Peyer's patch (tissue), 4 donors: ENCODE results near the gene SLC1A1. TPM values are rescaled to one million over a fixed set of nuclear protein-coding genes. Genes with fewer than 3 reads are reported as not detected.

Experiments
- DNase-seq, 3 donors: peaks; one replicate each; pipeline ENCODE4 v3.0.0-alpha.2; 2017 to 2019
- H3K27ac ChIP-seq, 4 donors: fragments of 200-600 bp; sonication (generic); one replicate each; pipeline ENCODE4 v1.5.1; 2016 to 2019
- H3K27me3 ChIP-seq, 2 donors: fragments of 200-600 bp; sonication (generic); one replicate each; pipeline ENCODE4 v1.5.1; 2019
- H3K36me3 ChIP-seq, 3 donors: fragments of 200-600 bp; sonication (generic); one replicate each; pipeline ENCODE4 v1.5.1; 2016 to 2019
- H3K4me1 ChIP-seq, 4 donors: fragments of 200-600 bp; sonication (generic); one replicate each; pipeline ENCODE4 v1.5.1; 2016 to 2019
- H3K4me3 ChIP-seq, 4 donors: fragments of 200-600 bp; sonication (generic); 1 replicate in 3 of 4; 2 replicates in 1 of 4; pipeline ENCODE4 v1.5.1; 2016 to 2019; ENCODE audit warnings: mild to moderate bottlenecking in 1 of 4
- H3K9me3 ChIP-seq, 4 donors: fragments of 200-600 bp; sonication (generic); one replicate each; pipeline ENCODE4 v1.5.1; 2016 to 2019; ENCODE audit warnings: mild to moderate bottlenecking in 1 of 4
- POLR2A ChIP-seq, 2 donors: fragments of 450-650 bp; IDR thresholded peaks; one replicate each; pipeline ENCODE4 v1.5.1; 2017; ENCODE audit warnings: antibody characterized with exemption in 2 of 2, mild to moderate bottlenecking in 2 of 2, moderate library complexity in 2 of 2
- total RNA-seq, 4 donors: library from RNA; depleted of rRNA; stranded (reverse); fragments of >200 nt; gene quantifications; one replicate each; pipeline ENCODE4 v1.1.0, GENCODE V29; 2016
- TF ChIP-seq, protein P1 (sequence below), 6 experiments: fragments of 450-650 bp in 4 of 6; fragments of 200-600 bp in 2 of 6; sonication (generic) in 1 of 6; IDR thresholded peaks; one replicate each; pipeline ENCODE4 v1.5.1; 2017 to 2019; ENCODE audit warnings: antibody characterized with exemption in 6 of 6, mild to moderate bottlenecking in 3 of 6, moderate library complexity in 1 of 6

The SLC1A1 gene
- 100 to 1,000 TPM in 2 of 4 donors, 10 to 100 TPM in 1, 1 to 10 TPM in 1; 5.0 to 357 (median 145) TPM for total RNA-seq

DNA sequence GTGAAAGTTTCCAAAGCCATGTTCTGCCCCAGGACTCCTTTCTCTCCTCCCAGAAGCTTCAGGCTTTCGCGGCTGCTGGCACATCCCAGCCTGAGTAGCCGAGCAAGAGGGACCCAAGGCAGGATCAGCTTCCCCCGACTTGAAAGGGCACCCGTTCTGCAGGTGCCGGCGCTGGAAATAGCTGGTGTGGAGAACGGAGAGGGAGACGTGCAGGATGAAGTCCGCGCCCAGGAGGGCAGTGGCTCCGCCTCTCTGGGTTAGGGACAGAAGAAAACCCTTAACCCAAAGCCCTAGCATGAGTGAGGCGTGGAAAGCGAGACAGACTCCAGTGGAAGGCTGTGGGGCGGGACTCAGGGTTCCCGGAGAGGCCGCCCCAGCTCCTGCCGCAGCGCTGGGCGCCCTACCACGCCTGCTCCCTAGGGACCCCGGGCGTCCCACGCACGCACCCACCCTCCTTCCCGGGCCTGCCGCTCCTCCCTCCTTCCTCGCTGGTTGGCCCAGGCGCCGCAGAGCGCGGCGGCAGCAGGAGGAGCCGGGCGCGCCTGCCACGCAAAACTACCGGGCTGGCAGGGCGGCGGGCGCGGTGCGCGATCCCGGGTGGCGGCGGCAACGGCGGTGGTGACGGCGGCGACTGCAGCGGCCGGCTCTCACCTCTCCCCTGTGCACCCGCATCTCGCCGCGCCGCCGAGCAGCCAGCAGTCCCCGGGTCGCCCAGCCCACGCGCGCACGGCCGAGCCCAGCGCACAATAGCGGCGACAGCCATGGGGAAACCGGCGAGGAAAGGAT, at the start of gene SLC1A1:
TSS of gene SLC1A1 (plus strand) at position 550 of the 786 bp plus-strand sequence. CDS start at position 762, 212 bp downstream.
- H3K36me3 ChIP-seq: no peaks in the 10 kb centered on the region
- H3K27ac ChIP-seq: peak within 1 kb of the TSS; percentile 38 to 90 (median 81)
- peak within 1 kb of the TSS; percentile 46 to 88 (median 70) for H3K4me3 ChIP-seq
- peak; percentile 75 to 81 for TF ChIP-seq POLR2A (IDR thresholded peaks at IDR 0.05)
- TF ChIP-seq, protein P1, sequence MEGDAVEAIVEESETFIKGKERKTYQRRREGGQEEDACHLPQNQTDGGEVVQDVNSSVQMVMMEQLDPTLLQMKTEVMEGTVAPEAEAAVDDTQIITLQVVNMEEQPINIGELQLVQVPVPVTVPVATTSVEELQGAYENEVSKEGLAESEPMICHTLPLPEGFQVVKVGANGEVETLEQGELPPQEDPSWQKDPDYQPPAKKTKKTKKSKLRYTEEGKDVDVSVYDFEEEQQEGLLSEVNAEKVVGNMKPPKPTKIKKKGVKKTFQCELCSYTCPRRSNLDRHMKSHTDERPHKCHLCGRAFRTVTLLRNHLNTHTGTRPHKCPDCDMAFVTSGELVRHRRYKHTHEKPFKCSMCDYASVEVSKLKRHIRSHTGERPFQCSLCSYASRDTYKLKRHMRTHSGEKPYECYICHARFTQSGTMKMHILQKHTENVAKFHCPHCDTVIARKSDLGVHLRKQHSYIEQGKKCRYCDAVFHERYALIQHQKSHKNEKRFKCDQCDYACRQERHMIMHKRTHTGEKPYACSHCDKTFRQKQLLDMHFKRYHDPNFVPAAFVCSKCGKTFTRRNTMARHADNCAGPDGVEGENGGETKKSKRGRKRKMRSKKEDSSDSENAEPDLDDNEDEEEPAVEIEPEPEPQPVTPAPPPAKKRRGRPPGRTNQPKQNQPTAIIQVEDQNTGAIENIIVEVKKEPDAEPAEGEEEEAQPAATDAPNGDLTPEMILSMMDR (IDR thresholded peaks at IDR 0.05): peak in 3 of 6 experiments; percentile 12 to 31 (median 26)
- DNase-seq: peak; percentile 19 to 90 (median 89)
- H3K27me3 ChIP-seq: no peaks in the 10 kb centered on the region
- peaks cover 0 to 14% (median 0%) of the 10 kb centered on the region in 4 donors for H3K4me1 ChIP-seq
- H3K9me3 ChIP-seq: no peaks in the 10 kb centered on the region

DNA sequence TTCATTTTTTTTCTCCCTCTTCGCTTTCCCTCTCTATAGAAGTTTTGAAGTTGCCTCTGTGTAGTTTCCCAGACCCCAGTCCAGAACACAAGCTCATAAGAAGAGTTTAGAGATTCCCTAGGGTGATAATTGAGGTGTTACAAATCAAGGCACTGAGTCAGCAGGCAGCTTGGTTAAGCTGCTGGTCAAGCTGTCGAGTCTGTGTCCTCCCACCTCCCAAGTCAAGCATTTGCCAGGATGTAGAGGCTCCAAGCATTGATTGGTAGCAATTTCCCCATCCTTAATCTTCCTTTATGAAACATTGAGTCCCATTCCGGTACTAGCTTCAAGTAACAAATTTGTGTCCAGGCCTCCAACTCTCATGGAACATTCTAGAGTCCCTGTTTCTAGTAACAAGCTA, 47.5 kb upstream of the SLC1A1 start:
- no peak for TF ChIP-seq POLR2A (IDR thresholded peaks at IDR 0.05)
- TF ChIP-seq, protein P1 (IDR thresholded peaks at IDR 0.05): no peak

DNA sequence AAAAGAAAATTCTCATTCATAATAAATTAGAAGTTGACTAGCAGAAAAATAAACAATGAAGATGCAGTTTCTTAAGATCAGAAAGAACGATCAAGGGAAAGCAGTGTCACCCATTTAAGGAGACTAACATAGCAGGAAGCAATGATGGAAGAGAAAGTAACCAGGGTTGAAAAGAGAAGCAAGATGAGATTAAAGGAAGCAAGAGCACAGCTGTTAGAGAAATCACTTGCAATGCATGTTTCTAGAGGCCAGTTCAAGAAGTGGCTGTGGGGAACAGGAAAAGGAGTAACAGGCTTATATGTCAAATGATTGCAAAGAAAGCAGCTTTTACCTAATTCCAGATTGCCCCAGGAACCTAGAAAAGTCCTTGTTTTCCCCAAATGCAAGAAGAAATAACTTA, 46.8 kb upstream of the SLC1A1 start:
- Histone ChIP-seq H3K36me3 (no peaks in the 10 kb centered on the region), H3K27ac (no peak overlapping the region), H3K4me3 (no peak overlapping the region), H3K4me1 (no peaks in the 10 kb centered on the region), H3K9me3 (no peaks in the 10 kb centered on the region), H3K27me3 (no peaks in the 10 kb centered on the region)
- no peak for DNase-seq
- TF ChIP-seq, protein P1 (IDR thresholded peaks at IDR 0.05): no peak
- TF ChIP-seq POLR2A (IDR thresholded peaks at IDR 0.05): no peak

More for the DNA sequence above, 47.5 kb upstream of the SLC1A1 start:
- H3K9me3 ChIP-seq: no peaks in the 10 kb centered on the region
- no peaks in the 10 kb centered on the region for H3K27me3 ChIP-seq
- no peak overlapping the region for H3K27ac ChIP-seq
- no peaks in the 10 kb centered on the region for H3K4me1 ChIP-seq
- H3K36me3 ChIP-seq: no peaks in the 10 kb centered on the region
- DNase-seq: no peak
- H3K4me3 ChIP-seq: no peak overlapping the region

DNA sequence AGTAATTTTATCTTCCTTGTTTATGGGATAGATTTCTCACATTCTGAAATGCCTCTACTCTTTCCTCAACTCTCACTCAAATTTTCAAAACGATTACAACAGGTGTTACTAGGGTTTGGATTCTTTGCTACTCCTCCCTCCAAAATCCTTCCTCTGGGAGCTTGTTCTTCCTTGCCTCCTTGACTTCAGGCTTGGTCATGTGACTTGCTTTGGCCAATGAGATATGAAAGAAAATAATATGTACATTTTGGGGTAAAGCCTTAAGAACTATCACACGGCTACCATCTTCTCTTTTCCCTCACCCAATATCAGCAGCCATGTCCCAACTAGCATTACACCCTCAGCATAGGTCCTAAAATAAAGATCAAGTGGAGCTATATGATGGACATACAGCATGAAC, 28.8 kb upstream of the SLC1A1 start:
- H3K27me3 ChIP-seq: no peaks in the 10 kb centered on the region
- no peaks in the 10 kb centered on the region for H3K36me3 ChIP-seq
- TF ChIP-seq POLR2A (IDR thresholded peaks at IDR 0.05): no peak
- TF ChIP-seq, protein P1 (IDR thresholded peaks at IDR 0.05): no peak
- no peak overlapping the region for H3K4me3 ChIP-seq
- no peaks in the 10 kb centered on the region for H3K9me3 ChIP-seq
- no peak overlapping the region for H3K27ac ChIP-seq
- DNase-seq: no peak
- H3K4me1 ChIP-seq: no peaks in the 10 kb centered on the region

DNA sequence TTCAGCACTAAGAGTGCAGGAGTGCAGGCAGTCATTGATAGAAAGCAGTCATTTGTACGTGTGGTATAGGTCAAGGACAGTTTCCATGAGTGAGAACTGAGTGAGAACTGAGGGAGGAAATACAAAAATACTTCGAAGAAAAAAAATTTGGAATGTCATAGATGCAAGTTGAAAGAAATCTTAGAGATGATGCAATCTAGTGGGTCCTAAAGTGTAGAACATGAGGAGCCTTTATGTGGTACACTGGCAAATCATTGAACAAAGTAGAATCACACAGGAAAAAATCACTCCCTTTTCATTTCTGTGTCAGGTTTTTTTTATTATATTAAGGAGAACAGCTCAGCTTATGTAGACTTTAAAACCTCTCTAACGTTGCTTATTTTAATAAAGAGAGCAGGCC, 26.4 kb upstream of the SLC1A1 start:
- Histone ChIP-seq H3K36me3 (no peaks in the 10 kb centered on the region), H3K27me3 (no peaks in the 10 kb centered on the region), H3K4me3 (no peak overlapping the region), H3K9me3 (no peaks in the 10 kb centered on the region), H3K27ac (no peak overlapping the region), H3K4me1 (no peaks in the 10 kb centered on the region)
- TF ChIP-seq, protein P1 (IDR thresholded peaks at IDR 0.05): no peak
- no peak for TF ChIP-seq POLR2A (IDR thresholded peaks at IDR 0.05)
- DNase-seq: no peak
